Activated naive CD8-positive, alpha-beta T cell treated with anti-CD3 and anti-CD28 coated beads, Interleukin-2, amount 50 U/mL, for 16 hours (primary cell): ENCODE data around the gene SLC22A1.
"Not testable (repeated sequence)": the region's sequence is repeated elsewhere in the genome, so short reads cannot be mapped to it uniquely, and the experiment has no call there.

Experiments used
- DNase-seq: peaks from one replicate; pipeline ENCODE4 v3.0.0-alpha.2; 2020; ENCODE audit warnings: low read depth, low spot score

SLC22A1 gene

GRCh38 chr6:160121558-160121957, at the start of gene SLC22A1:
Gene SLC22A1 (plus strand): TSS chr6:160121815. CDS start chr6:160121936, 121 bp downstream.
- no peak for DNase-seq

GRCh38 chr6:160073272-160073671, 48.3 kb upstream of the SLC22A1 start:
- DNase-seq, result no peak

GRCh38 chr6:160076009-160076408, 45.6 kb upstream of the SLC22A1 start:
- no peak for DNase-seq

- DNase-seq, result no peak
Observed at GRCh38 chr6:160077024-160077423, 44.6 kb upstream of the SLC22A1 start.

- DNase-seq, result no peak
Observed at GRCh38 chr6:160077526-160077925, 44.1 kb upstream of the SLC22A1 start.

GRCh38 chr6:160078883-160079685, 42.5 kb upstream of the SLC22A1 start:
- no peak for DNase-seq

GRCh38 chr6:160079686-160080043, 42.0 kb upstream of the SLC22A1 start:
- no peak for DNase-seq

GRCh38 chr6:160080097-160080496, 41.5 kb upstream of the SLC22A1 start:
- no peak for DNase-seq

- no peak for DNase-seq
Observed at GRCh38 chr6:160081398-160081797, 40.2 kb upstream of the SLC22A1 start.

GRCh38 chr6:160082627-160083026, 39.0 kb upstream of the SLC22A1 start:
- no peak for DNase-seq

- no peak for DNase-seq
Observed at GRCh38 chr6:160084198-160084776, 37.3 kb upstream of the SLC22A1 start.

- no peak for DNase-seq
Observed at GRCh38 chr6:160085226-160085625, 36.4 kb upstream of the SLC22A1 start.

GRCh38 chr6:160085713-160086505, 35.7 kb upstream of the SLC22A1 start:
- DNase-seq, result no peak

- no peak for DNase-seq
Observed at GRCh38 chr6:160086754-160087153, 34.9 kb upstream of the SLC22A1 start.

- DNase-seq, result no peak
Observed at GRCh38 chr6:160088069-160088783, 33.4 kb upstream of the SLC22A1 start.

GRCh38 chr6:160088784-160089533, 32.7 kb upstream of the SLC22A1 start:
- no peak for DNase-seq

- no peak for DNase-seq
Observed at GRCh38 chr6:160089534-160089897, 32.1 kb upstream of the SLC22A1 start.

- not testable (repeated sequence) for DNase-seq
Observed at GRCh38 chr6:160090442-160091239, 31.0 kb upstream of the SLC22A1 start.

GRCh38 chr6:160092176-160092575, 29.4 kb upstream of the SLC22A1 start:
- DNase-seq, result not testable (repeated sequence)

GRCh38 chr6:160092602-160093001, 29.0 kb upstream of the SLC22A1 start:
- no peak for DNase-seq
